Cardiac fibroblast (primary cell): ENCODE results near the gene MICAL3.
A peak's percentile ranks its signal among the peaks of the same experiment; 100 is the strongest.
"Not testable (repeated sequence)": the region's sequence is repeated elsewhere in the genome, so short reads cannot be mapped to it uniquely, and the experiment has no call there.

ENCODE experiments used
- DNase-seq, 2 donors: peaks; one replicate each; pipeline versions ENCODE4 v3.0.0 to v3.0.0-alpha.2; 2010; ENCODE audit warnings: low read depth in 2 of 2
- H3K4me3 ChIP-seq, 2 donors: replicated peaks in 1 of 2; 1 replicate in 1 of 2; 2 replicates in 1 of 2; pipeline ENCODE4 v1.5.1; 2011; ENCODE audit warnings: low read depth in 2 of 2, low read length in 2 of 2, mild to moderate bottlenecking in 2 of 2, moderate library complexity in 1 of 2
- CTCF ChIP-seq: IDR thresholded peaks from one replicate; pipeline ENCODE4 v1.5.1; 2011; ENCODE audit warnings: low read depth, mild to moderate bottlenecking, low read length, inconsistent platforms

The MICAL3 gene

DNA sequence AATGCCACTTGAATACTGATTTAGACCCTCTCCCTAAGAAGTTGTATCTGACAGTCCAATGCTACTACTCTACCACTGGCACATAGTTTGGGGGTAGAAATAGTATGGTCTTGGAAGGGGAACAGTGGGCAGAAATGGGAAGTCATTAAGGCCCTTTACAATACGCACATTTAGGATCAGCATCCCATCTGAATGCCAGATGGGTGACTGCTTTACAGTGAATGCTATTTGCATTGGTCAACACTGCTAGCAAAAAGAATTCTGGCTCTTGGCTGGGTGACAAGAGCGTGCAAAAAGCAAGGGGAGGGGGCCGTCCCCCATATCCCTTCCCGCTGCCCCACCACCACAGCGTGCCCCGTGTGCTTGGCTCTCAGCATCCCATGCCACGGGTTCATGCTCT, 145.4 kb downstream of the MICAL3 start:
- TF ChIP-seq CTCF: no peak
- DNase-seq: no peak
- H3K4me3 ChIP-seq: no peak overlapping the region

DNA sequence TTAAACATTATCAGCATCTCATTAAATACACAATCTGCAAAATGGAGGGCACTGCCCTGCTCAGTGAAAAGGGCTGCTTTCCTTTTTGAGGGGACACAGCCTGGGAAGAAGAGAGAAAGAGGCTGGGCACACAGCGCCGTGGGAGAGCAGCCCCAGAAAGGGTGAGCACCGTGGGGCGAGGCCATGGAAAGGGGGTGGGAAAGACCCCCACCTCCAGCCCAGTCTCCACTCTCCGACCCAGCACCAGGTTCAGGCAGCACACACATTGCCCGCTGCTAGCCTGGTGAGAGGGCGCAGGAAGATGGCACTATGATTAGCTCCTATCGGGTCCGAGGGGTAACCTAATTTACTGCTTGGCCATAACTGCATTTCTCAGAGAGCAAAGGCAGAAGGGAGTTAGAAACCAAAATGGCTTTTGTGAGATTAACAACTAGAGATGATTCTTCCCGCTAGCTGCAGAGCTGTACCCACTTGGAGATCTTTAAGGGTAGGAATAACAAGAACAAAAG, 146.1 kb downstream of the MICAL3 start:
- no peak for TF ChIP-seq CTCF
- no peak for DNase-seq
- no peak overlapping the region for H3K4me3 ChIP-seq

- DNase-seq, H3K4me3 ChIP-seq: not testable (repeated sequence)
These were observed 147.2 kb downstream of the MICAL3 start for GRCh38 chr22:17876878-17877855.

GRCh38 chr22:17876306-17876831, 148.0 kb downstream of the MICAL3 start:
- TF ChIP-seq CTCF: no peak
- no peak overlapping the region for H3K4me3 ChIP-seq
- peak in 1 of 2 donors; percentile 5 for DNase-seq

DNA sequence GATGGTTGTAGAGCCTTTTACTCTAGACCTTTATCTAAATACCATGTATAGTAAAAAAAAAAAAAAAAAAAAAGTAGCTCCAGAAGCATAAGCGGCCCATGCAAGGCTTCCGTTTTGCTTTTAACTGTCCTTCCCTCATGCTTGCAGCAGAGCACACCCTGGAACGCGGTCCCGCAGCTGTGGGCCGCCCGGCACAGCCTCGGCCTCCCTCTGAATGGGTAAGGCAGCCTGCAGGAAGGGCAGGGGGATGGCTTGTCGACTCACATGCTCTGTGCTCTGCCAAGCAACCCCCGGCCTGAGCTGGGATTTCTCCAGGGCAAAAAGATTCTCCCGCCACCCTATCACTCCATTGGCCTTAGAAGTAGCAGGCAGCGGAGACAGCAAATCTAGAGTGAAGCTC, 148.7 kb downstream of the MICAL3 start:
- no peak for TF ChIP-seq CTCF
- no peak overlapping the region for H3K4me3 ChIP-seq
- DNase-seq: no peak

- no peak overlapping the region for H3K4me3 ChIP-seq
- no peak for DNase-seq
- TF ChIP-seq CTCF: no peak
These were observed 149.2 kb downstream of the MICAL3 start for GRCh38 chr22:17875156-17875555.

DNA sequence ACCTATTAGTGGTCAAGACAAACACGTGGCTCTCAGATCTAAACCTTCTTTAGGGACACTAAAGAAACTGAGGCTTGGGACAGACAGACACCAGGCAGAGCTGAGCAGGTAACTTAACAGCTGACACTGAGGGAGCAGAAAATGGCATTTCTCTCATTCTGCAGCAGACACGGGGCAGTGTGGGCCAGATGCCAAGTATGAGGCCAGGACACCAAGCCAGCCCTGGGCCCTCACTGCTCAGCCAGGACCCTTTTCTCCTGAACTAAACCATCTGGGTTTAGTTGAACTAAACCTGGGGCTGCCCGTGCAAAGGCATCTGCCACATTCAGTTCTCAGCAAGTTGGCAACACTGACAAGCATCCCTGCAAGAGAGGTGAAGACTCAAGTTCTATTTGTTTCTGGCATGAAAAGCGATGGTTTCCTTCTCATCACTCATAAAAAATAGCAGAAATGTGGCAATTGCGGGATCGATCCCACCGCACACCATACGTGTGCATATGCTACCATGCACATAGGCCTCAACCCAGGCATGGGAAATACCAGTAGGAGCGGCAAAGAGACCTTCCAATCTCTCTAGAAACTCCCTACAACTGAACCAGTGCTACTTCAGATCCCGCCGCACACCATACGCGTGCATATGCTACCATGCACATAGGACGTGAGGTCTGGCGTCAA, 150.0 kb downstream of the MICAL3 start:
- no peak overlapping the region for H3K4me3 ChIP-seq
- no peak for DNase-seq
- TF ChIP-seq CTCF: no peak
